GM19467 (cell line): ENCODE results near the gene PLVAP.
A peak's percentile ranks its signal among the peaks of the same experiment; 100 is the strongest.

Experiments used
- ATAC-seq: cut with Tn5 transposase; IDR thresholded peaks from one replicate; pipeline ENCODE4 v1.9.1; 2021; ENCODE audit warnings: mild to moderate bottlenecking, moderate library complexity; ENCODE audit not compliant: unreplicated experiment

The PLVAP gene

GRCh38 chr19:17324357-17325114 lies 52.6 kb downstream of the PLVAP start:
- no peak for ATAC-seq

DNA sequence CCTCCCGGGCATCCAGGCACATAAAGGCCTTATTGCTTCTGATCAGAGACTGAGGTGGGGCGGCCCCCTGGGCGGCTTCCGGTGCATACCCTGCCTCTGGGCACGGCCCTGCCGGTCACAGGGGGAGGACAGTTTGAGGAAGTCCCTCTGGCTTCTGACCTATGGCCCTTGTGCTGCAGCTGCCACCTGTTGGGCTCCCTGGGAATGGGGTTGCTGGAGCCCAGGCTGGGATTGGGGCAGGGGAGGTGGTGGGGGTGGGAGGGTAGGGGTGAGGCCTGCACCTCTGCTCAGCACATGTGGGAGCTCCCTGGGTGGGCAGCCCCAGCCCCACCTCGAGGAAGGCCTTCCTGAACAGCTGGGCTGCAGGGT lies 53.2 kb downstream of the PLVAP start:
- no peak for ATAC-seq

DNA sequence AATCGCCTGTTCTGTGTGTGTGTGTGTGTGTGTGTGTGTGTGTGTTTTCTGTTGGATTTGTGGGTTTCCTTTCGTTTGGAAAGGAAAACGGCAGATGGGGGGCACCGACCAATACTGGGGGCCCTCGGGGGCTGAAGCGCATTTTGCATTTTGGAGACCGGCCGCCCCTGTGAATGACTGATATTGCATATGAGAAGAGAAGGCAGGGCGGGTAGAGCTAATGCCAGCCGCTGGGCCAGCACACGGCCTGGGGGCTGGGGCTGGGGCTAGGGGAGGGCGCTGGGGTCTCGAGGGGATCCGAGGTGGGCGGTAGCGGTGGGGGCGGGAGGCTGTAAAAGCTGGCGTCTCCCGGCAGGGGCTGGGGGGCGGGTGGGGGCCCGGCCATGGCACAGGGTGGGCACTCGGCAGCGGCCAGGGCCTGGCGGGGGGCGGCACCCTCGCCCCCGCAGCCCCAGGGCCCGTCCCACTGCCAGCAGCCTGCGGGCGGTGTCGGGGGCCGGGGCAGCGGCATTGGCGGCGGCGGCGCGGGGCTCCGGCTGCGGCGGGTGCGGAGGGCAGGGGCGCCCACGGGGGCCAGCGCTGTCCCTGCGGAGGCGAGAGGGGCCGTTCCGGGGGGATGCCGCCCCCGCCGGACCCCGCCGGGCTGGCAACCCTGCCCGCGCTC lies 53.7 kb downstream of the PLVAP start:
- no peak for ATAC-seq

DNA sequence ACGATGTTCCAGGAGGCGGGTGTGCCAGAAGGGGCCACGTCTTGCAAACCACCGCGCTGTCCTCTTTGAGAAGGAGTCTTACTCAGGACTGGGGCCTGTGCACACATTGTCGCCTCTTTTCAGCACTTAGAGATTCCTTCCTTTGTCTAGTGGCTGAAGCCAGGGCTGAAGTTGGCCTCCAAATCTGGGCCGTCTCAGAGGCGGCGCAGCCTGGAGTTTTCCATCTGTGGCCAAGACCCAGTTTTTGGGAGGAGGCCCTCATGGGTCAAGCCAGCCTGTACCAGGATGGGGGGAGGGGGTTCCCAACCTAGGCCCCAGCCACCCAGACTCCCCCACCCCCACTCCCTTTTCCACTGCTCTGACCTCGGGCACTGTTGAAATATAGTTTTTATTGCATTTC lies 54.3 kb downstream of the PLVAP start:
- ATAC-seq = no peak

DNA sequence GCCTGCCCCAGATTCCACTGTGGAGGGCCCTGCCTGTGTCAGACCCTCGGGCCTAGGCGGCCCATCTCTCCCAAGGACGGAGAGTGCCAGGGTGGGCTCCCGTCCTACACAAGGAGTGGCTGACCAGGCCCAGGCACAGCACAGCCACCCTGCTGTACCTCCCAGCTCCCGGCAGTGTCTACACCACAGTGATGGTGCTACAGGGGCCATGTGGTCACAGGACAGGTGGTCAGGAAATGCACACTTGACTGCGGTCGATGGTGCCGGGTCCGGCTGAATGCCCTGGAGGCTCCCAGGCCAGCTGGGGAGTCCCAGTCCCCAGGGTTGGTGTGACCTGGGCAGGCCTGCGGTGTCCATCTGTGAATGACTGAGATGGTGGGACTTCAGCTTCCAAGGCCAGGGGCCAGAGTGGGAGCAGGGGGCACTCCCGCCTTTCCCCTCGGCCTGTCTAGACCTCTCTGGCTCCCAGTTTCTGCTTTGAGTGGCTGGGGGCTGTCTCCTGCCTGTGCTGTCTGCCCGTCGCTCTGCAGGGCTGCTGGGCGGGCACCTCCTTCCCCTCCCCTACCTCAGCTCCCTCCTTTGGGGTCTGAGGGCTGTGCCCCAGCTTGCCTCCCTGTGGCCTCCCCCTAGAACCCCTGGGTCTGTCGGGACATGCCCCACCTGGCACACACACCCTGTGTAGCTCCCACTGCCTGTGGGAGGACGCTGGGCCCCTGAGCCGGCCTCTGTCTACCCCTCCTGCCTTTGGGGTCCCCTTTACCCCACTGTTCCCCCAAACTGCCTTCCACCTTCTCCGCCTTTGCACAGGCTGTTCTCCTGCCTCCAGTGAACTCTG lies 55.3 kb downstream of the PLVAP start:
- no peak for ATAC-seq

DNA sequence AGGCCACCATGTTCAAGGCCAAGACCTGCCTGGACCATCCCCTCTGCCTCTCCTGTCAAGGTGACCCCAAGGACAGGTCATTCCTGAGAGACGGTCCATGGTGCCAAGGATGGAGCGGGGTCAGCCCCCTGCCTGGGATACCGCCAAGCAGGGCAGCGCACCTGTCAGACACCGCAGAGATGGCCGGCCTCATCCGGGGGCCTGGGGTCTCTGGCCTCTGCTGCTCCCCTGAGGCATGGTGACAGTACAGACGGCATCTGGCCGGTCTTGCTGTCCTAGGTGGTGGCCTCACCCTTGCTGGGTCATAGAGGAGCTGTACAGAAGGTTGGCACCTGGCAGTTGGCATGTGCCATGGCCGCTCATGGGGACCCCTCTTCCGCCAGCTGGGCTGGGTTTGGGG lies 56.7 kb downstream of the PLVAP start:
- no peak for ATAC-seq

DNA sequence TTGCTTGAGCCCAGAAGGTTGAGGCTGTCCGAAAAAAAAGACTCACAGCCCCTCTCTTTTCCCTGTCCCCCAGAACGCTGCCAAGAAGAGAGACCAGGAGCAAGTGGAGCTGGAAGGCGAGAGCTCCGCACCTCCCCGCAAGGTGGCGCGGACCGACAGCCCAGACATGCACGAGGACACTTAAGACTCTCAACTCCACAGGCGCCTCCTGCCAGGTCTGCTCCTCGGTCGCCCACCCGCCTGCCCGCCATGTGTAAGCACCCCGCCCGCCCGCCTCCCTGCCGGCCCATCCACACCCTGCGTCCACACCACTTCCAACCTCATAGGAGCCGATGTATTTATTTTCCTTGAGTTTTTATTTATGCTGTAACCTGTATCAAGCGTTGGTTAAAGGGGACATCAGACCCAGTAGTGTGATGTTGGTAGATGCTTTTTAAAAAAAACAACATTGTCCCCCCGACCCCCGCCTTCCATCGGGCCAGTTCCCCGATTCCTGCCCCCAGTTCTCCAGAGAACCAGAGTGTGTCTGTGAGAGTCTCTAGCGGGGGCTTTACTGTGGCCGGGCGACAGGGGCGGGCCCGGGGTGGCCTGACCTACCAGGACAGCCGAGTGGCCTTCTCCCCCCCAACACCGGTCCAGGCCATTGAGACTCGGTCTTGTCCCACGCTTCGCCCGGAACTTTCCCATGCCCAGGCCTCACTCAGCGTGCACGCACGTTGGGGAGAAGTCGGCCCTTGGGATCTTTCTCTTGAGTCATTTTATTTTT lies 57.5 kb downstream of the PLVAP start:
- ATAC-seq = no peak

DNA sequence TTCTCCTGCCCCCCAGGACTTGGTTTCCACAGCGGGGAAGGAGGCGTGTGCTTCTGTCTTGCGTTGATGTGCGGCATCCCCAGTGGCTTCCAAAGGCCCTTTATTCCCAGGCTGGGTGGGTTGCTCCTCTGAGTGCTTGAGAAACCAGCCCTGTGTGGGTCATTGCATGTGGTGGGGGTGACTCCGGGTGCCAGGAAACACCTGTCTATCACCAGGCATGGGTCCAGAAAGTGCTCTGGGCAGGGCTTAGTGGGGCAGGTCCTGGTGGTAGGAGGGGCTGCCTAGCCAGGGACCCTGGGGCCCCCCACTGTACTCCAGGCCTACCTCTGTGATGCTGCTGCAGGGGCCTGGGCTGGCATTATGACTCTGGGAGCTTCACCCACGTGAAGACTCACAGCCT lies 58.2 kb downstream of the PLVAP start:
- no peak for ATAC-seq

DNA sequence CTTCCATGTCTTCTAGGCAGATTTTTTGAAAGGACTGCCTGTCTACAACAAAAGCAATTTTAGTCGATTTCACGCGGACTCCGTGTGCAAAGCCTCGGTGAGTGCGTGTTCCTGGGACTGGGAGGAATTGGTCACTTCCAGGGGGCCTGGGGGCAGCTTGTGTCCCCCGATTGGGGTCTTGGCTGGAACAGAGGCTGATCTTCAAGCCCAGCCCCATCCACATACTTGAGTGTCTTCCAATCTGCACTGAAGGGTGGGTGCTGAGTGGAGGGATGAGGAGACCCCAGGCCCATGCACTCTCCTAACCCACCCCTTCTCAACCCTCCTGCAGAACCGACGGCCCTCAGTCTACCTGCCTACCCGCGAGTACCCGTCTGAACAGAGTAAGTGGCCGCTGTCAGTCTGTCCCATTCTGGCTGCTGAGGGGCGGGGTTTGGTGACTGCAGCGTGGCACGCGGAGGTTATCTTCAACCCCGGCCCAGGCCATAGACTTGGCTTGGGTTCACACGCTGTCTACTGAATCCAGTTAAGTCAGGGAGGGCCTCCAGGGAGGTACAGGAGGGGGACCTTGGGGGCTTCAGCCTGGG lies 63.0 kb downstream of the PLVAP start:
- no peak for ATAC-seq

GRCh38 chr19:17312189-17313113 lies 64.7 kb downstream of the PLVAP start:
- ATAC-seq = no peak

- ATAC-seq = no peak
Observed at GRCh38 chr19:17311455-17312188, 65.5 kb downstream of the PLVAP start.

GRCh38 chr19:17309965-17310461 lies 67.1 kb downstream of the PLVAP start:
- no peak for ATAC-seq

GRCh38 chr19:17309198-17309964 lies 67.8 kb downstream of the PLVAP start, which contains the start of gene DDA1:
Gene DDA1 (plus strand): TSS chr19:17309563. CDS start chr19:17309655, 92 bp downstream.
- ATAC-seq = peak; percentile 41

DNA sequence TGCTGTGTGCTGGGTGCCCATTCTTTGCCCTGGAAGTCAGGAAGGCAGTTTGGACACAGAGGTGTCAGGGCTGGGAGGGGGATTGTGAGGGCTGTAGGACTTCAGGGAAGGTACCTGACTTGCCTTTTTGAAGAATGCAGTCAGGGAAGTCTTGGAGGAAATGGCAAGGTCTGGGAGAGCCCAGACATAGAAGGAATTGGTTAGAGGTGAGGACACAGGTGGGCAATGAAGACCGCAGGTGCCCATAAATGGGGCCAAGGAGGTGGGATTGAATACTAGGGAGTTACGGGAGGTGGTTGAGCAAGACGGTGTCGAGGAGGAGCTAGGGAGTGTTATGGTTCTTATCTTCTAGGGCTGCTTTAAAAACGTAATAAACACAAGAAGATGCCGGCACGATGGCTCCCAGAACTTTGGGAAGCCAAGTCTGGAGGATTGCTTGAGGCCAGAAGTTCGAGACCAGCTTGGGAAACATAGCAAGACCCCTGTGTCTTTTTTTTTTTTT lies 69.2 kb downstream of the PLVAP start:
- ATAC-seq = no peak

DNA sequence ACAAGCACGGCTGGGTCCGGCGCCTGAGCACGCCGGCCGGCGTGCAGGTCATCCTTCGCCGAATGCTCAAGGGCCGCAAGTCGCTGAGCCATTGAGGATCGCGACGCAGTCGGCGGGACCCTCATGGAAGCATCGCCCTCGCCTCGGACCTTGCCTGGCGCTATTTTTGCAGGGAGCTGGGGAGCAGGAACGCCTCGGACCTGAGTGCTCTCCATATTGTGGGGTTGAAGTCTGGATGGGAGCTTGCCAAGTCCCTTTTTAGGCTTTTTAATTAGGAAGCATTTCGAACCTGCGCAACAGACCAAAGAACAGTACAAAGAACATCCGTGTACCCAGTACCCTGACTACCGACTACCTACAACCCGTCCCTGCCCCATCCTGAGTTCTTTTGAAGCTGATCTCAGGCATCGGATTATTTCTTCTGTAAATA lies 70.8 kb downstream of the PLVAP start:
- ATAC-seq = no peak

- peak; percentile 75 for ATAC-seq
Observed at GRCh38 chr19:17305517-17306284, 71.4 kb downstream of the PLVAP start, which contains the start of gene MRPL34. Gene MRPL34 (plus strand): TSS chr19:17305872. CDS start chr19:17305893, 21 bp downstream.

DNA sequence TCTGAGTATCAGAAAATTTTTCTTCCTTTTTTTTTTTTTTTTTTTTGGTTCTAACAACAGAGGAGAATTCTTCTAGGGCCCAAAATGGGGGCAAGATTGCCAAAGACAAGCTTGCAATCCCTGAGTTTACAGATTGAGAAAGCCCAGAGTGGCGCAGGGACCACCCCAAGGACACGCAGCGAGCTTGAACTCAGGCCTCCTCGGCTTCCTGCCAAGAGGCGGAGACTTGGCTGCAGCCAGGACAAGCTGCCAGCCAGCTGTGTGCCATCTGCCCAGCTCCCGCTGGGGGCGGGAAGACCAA lies 72.0 kb downstream of the PLVAP start:
- ATAC-seq = no peak
